Loucy (cell line): Measurements from ENCODE around the gene MKRN2.

ENCODE experiments used
- CTCF ChIP-seq: fragments of 200-600 bp; sonication (generic); conservative IDR thresholded peaks from 2 replicates; pipeline ENCODE4 v1.5.1; 2014; ENCODE audit warnings: mild to moderate bottlenecking, antibody characterized with exemption, low read length
- EZH2phosphoT487 ChIP-seq: fragments of 200-600 bp; IDR thresholded peaks from 2 replicates; pipeline ENCODE4 v1.6.1; 2018; ENCODE audit warnings: antibody characterized with exemption, mild to moderate bottlenecking, moderate library complexity, borderline replicate concordance

GRCh38 chr3:12562451-12562850 is 5.6 kb downstream of the MKRN2 start:
- TF ChIP-seq CTCF (no peak), EZH2phosphoT487 (no peak)
